Measurements from ENCODE around the gene PLS1. TPM values are rescaled to one million over a fixed set of nuclear protein-coding genes. Genes with fewer than 3 reads are reported as not detected.

Gene PLS1
- polyA plus RNA-seq, 1 of the 3 experiments (the other 2 are of a cell fraction): 2.9 TPM

DNA sequence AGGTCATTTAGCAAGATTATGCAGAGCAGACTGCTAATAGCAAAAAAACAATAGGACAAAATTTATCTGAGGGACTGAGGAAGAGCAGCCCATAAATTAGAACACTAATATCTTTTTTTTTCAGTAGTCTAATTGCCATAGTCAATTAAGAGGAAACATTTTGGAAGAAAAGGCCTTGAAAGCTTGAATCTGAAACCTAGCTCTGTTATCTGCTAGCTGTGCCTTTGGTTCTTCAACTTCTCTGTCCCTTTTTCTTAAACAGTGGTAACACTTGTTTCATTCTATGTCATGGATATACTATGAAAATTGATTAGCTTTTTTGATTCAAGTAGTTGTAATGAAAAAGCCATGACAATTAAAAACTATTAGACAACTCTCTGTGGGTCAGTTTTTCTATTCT, 19.4 kb upstream of the PLS1 start:
- DNase-seq: no peak
- H3K4me3 ChIP-seq (ENCODE audit: low read depth in 2 of 2, low read length in 1 of 2): peak overlapping the region in 1 of 2 experiments; percentile 91; a peak in 2 of 4 replicates
- peaks cover 4 to 7% of the 10 kb centered on the region in 2 experiments; a peak in 3 of 4 replicates for H3K4me1 ChIP-seq (ENCODE audit: control insufficient read depth in 1 of 2, insufficient read depth in 2 of 2, low read depth in 1 of 2, low read length in 1 of 2)
- peak overlapping the region; percentile 80 for H3K4me2 ChIP-seq
- H3K27ac ChIP-seq (ENCODE audit: low read depth in 2 of 2, low read length in 1 of 2): no peak overlapping the region
- H3K9ac ChIP-seq: peak overlapping the region; percentile 85; the same call in 1 of the 2 replicates
- ChIA-PET POLR2A (interaction anchor here (1.0 kb wide), 1 partner anchor 19 kb away, joined by 4 read pairs; the partner anchor contains the start of gene PLS1), CTCF (interaction anchor here (3.2 kb wide), 1 partner anchor 252 kb away, joined by 15 read pairs; no protein-coding TSS in a partner anchor)
- TF ChIP-seq MXI1 (IDR thresholded peaks at IDR 0.05; ENCODE audit: low read depth, low read length): no peak
- TF ChIP-seq, protein P1, sequence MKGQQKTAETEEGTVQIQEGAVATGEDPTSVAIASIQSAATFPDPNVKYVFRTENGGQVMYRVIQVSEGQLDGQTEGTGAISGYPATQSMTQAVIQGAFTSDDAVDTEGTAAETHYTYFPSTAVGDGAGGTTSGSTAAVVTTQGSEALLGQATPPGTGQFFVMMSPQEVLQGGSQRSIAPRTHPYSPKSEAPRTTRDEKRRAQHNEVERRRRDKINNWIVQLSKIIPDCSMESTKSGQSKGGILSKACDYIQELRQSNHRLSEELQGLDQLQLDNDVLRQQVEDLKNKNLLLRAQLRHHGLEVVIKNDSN (IDR thresholded peaks at IDR 0.05; ENCODE audit: borderline replicate concordance, low read depth): no peak
- TF ChIP-seq, protein P2, sequence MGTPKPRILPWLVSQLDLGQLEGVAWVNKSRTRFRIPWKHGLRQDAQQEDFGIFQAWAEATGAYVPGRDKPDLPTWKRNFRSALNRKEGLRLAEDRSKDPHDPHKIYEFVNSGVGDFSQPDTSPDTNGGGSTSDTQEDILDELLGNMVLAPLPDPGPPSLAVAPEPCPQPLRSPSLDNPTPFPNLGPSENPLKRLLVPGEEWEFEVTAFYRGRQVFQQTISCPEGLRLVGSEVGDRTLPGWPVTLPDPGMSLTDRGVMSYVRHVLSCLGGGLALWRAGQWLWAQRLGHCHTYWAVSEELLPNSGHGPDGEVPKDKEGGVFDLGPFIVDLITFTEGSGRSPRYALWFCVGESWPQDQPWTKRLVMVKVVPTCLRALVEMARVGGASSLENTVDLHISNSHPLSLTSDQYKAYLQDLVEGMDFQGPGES (IDR thresholded peaks at IDR 0.05; ENCODE audit: low read depth, low read length): no peak
- no peak for TF ChIP-seq RAD21 (IDR thresholded peaks at IDR 0.05; ENCODE audit: low read length)
- no peak for TF ChIP-seq JUND (IDR thresholded peaks at IDR 0.05)
- no peak for TF ChIP-seq SMC3 (IDR thresholded peaks at IDR 0.05; ENCODE audit: low read depth, low read length)
- no peak for TF ChIP-seq SIN3A (IDR thresholded peaks at IDR 0.05; ENCODE audit: borderline replicate concordance, low read depth, low read length)
- TF ChIP-seq, protein P3, sequence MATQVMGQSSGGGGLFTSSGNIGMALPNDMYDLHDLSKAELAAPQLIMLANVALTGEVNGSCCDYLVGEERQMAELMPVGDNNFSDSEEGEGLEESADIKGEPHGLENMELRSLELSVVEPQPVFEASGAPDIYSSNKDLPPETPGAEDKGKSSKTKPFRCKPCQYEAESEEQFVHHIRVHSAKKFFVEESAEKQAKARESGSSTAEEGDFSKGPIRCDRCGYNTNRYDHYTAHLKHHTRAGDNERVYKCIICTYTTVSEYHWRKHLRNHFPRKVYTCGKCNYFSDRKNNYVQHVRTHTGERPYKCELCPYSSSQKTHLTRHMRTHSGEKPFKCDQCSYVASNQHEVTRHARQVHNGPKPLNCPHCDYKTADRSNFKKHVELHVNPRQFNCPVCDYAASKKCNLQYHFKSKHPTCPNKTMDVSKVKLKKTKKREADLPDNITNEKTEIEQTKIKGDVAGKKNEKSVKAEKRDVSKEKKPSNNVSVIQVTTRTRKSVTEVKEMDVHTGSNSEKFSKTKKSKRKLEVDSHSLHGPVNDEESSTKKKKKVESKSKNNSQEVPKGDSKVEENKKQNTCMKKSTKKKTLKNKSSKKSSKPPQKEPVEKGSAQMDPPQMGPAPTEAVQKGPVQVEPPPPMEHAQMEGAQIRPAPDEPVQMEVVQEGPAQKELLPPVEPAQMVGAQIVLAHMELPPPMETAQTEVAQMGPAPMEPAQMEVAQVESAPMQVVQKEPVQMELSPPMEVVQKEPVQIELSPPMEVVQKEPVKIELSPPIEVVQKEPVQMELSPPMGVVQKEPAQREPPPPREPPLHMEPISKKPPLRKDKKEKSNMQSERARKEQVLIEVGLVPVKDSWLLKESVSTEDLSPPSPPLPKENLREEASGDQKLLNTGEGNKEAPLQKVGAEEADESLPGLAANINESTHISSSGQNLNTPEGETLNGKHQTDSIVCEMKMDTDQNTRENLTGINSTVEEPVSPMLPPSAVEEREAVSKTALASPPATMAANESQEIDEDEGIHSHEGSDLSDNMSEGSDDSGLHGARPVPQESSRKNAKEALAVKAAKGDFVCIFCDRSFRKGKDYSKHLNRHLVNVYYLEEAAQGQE (IDR thresholded peaks at IDR 0.05; ENCODE audit: low read depth, low read length): no peak
- TF ChIP-seq TEAD4 (IDR thresholded peaks at IDR 0.05; ENCODE audit: borderline replicate concordance, insufficient read depth): no peak
- TF ChIP-seq POLR2AphosphoS5 (IDR thresholded peaks at IDR 0.05; ENCODE audit: low read depth, low read length): no peak
- no peak for TF ChIP-seq GATA2 (CRISPR knock-in tag; IDR thresholded peaks at IDR 0.05)
- TF ChIP-seq GABPA (IDR thresholded peaks at IDR 0.05; ENCODE audit: low read depth): no peak
- no peak for TF ChIP-seq MEF2A (IDR thresholded peaks at IDR 0.05; ENCODE audit: borderline replicate concordance, low read depth)
- TF ChIP-seq, protein P4, sequence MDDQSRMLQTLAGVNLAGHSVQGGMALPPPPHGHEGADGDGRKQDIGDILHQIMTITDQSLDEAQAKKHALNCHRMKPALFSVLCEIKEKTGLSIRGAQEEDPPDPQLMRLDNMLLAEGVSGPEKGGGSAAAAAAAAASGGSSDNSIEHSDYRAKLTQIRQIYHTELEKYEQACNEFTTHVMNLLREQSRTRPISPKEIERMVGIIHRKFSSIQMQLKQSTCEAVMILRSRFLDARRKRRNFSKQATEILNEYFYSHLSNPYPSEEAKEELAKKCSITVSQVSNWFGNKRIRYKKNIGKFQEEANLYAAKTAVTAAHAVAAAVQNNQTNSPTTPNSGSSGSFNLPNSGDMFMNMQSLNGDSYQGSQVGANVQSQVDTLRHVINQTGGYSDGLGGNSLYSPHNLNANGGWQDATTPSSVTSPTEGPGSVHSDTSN (IDR thresholded peaks at IDR 0.05): no peak
- TF ChIP-seq EP300 (IDR thresholded peaks at IDR 0.05; ENCODE audit: borderline replicate concordance in 1 of 2, low read depth in 1 of 2, low read length in 1 of 2): no peak
- TF ChIP-seq, protein P5, sequence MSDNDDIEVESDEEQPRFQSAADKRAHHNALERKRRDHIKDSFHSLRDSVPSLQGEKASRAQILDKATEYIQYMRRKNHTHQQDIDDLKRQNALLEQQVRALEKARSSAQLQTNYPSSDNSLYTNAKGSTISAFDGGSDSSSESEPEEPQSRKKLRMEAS (IDR thresholded peaks at IDR 0.05; ENCODE audit: low read depth): no peak
- no peaks in the 10 kb centered on the region for H4K20me1 ChIP-seq (ENCODE audit: insufficient read depth)
- peaks cover 4% of the 10 kb centered on the region for H3F3A ChIP-seq (replicated peaks; ENCODE audit: insufficient read depth)
- H2AFZ ChIP-seq (ENCODE audit: low read depth): no peak overlapping the region
- no peaks in the 10 kb centered on the region for H3K27me3 ChIP-seq (ENCODE audit: insufficient read depth)
- H3K36me3 ChIP-seq (replicated peaks in 1 of 2; ENCODE audit: control insufficient read depth in 1 of 2, insufficient read depth in 2 of 2, low read length in 1 of 2): peaks cover 0 to 6% of the 10 kb centered on the region in 2 experiments
- peaks cover 67% of the 10 kb centered on the region for H3K79me2 ChIP-seq (ENCODE audit: insufficient read depth)
- no peaks in the 10 kb centered on the region for H3K9me2 ChIP-seq
- H3K9me3 ChIP-seq: no peaks in the 10 kb centered on the region

Measured in SK-N-SH (cell line).